AG08395 (cell line): ENCODE data around the gene ZNF648.
"Not testable (repeated sequence)": the region's sequence is repeated elsewhere in the genome, so short reads cannot be mapped to it uniquely, and the experiment has no call there.

Experiments used
- DNase-seq: peaks from one replicate; pipeline ENCODE4 v3.0.0; 2012; ENCODE audit warnings: mixed read lengths, low spot score

Gene ZNF648

GRCh38 chr1:182069028-182069466 is 7.5 kb upstream of the ZNF648 start:
- DNase-seq, result peak; percentile 39

- DNase-seq, result no peak
Observed at GRCh38 chr1:182066934-182067333, 5.4 kb upstream of the ZNF648 start.

- DNase-seq, result no peak
Observed at GRCh38 chr1:182065126-182065845, 3.8 kb upstream of the ZNF648 start.

- no peak for DNase-seq
Observed at GRCh38 chr1:182064611-182065010, 3.1 kb upstream of the ZNF648 start.

- no peak for DNase-seq
Observed at GRCh38 chr1:182062223-182062622, 711 bp upstream of the ZNF648 start.

- no peak for DNase-seq
Observed at GRCh38 chr1:182060877-182061276, 635 bp downstream of the ZNF648 start.

GRCh38 chr1:182059936-182060335 is 1.6 kb downstream of the ZNF648 start:
- DNase-seq, result no peak

GRCh38 chr1:182056601-182057366 is 4.7 kb downstream of the ZNF648 start:
- no peak for DNase-seq

- peak; percentile 12 for DNase-seq
Observed at GRCh38 chr1:182054698-182055326, 6.7 kb downstream of the ZNF648 start.

- no peak for DNase-seq
Observed at GRCh38 chr1:182052355-182052754, 9.2 kb downstream of the ZNF648 start.

GRCh38 chr1:182051938-182052337 is 9.6 kb downstream of the ZNF648 start:
- no peak for DNase-seq

GRCh38 chr1:182050481-182051448 is 10.7 kb downstream of the ZNF648 start:
- DNase-seq, result no peak

- no peak for DNase-seq
Observed at GRCh38 chr1:182048562-182048961, 12.9 kb downstream of the ZNF648 start.

- no peak for DNase-seq
Observed at GRCh38 chr1:182046763-182047162, 14.7 kb downstream of the ZNF648 start.

- DNase-seq, result not testable (repeated sequence)
Observed at GRCh38 chr1:182045481-182045880, 16.0 kb downstream of the ZNF648 start.

- DNase-seq, result no peak
Observed at GRCh38 chr1:182041615-182042014, 19.9 kb downstream of the ZNF648 start.

- DNase-seq, result no peak
Observed at GRCh38 chr1:182038220-182038619, 23.3 kb downstream of the ZNF648 start.

- no peak for DNase-seq
Observed at GRCh38 chr1:182035097-182035770, 26.3 kb downstream of the ZNF648 start.

GRCh38 chr1:182032251-182032650 is 29.3 kb downstream of the ZNF648 start:
- no peak for DNase-seq

- peak; percentile 95 for DNase-seq
Observed at GRCh38 chr1:182029379-182030331, 31.9 kb downstream of the ZNF648 start.
